K562 (cell line): ENCODE results near the gene RNASET2.

Experiments used
- ARID3A ChIP-seq: IDR thresholded peaks from 2 replicates; pipeline ENCODE4 v1.6.1; 2012; ENCODE audit warnings: low read depth, low read length, improper control_type of control experiment, borderline replicate concordance
- ELK1 ChIP-seq: sonication (generic); formaldehyde crosslinking; IDR thresholded peaks from 2 replicates; pipeline ENCODE4 v1.8.1; 2022; ENCODE audit warnings: missing genetic modification reagents
- GABPA ChIP-seq: fragments of 200-800 bp; sonication (Bioruptor generic); conservative IDR thresholded peaks from 2 replicates; pipeline ENCODE4 v1.6.1; 2016; ENCODE audit warnings: low read depth, missing genetic modification characterization, missing compliant biosample characterization
- HMBOX1 ChIP-seq: sonication (generic); IDR thresholded peaks from 2 replicates; pipeline ENCODE4 v1.6.1; 2016
- NKRF ChIP-seq: fragments of 450-650 bp; IDR thresholded peaks from 2 replicates; pipeline ENCODE4 v1.6.1; 2016; ENCODE audit warnings: borderline replicate concordance
- TAF15 ChIP-seq: fragments of 200-400 bp; formaldehyde crosslinking; IDR thresholded peaks from 2 replicates; pipeline ENCODE4 v1.6.1; 2017; ENCODE audit warnings: mild to moderate bottlenecking, low read depth, low read length, moderate library complexity
- ZBTB40 ChIP-seq, 2 experiments: fragments of 450-650 bp in 1 of 2; sonication (generic) in 1 of 2; formaldehyde crosslinking in 1 of 2; IDR thresholded peaks; 2 replicates each; pipeline versions ENCODE4 v1.7.1 to v1.9.0; 2016 to 2022; ENCODE audit warnings: inconsistent platforms in 1 of 2, mild to moderate bottlenecking in 1 of 2, missing genetic modification reagents in 1 of 2
- ZBTB7A ChIP-seq: IDR thresholded peaks from 2 replicates; pipeline ENCODE4 v1.6.1; 2011; ENCODE audit warnings: low read depth, mild to moderate bottlenecking, low read length, moderate library complexity, borderline replicate concordance; ENCODE audit not compliant: control insufficient read depth
- ZNF551 ChIP-seq: fragments of 250-450 bp; sonication (Bioruptor Pico); IDR thresholded peaks from 2 replicates; pipeline ENCODE4 v1.5.0; 2021; ENCODE audit warnings: mild to moderate bottlenecking, moderate library complexity

GRCh38 chr6:166910601-166911000 is 45.7 kb downstream of the RNASET2 start:
- TF ChIP-seq HMBOX1, result no peak; the same call in 1 of the 2 replicates
- TF ChIP-seq ZBTB7A, result no peak
- TF ChIP-seq ELK1 (CRISPR knock-in tag), result no peak
- TF ChIP-seq TAF15, result no peak
- TF ChIP-seq ZNF551 (CRISPR knock-in tag), result no peak
- no peak for TF ChIP-seq ZBTB40 (IDR thresholded peaks at IDR 0.05)
- TF ChIP-seq ZBTB40 (CRISPR knock-in tag; IDR thresholded peaks at IDR 0.05), result no peak
- TF ChIP-seq NKRF, result no peak
- no peak for TF ChIP-seq ARID3A
- TF ChIP-seq GABPA, result no peak
